ENCODE measurements around the gene IKZF4. TPM values are rescaled to one million over a fixed set of nuclear protein-coding genes. Genes with fewer than 3 reads are reported as not detected.

Gene IKZF4
- total and polyA plus RNA-seq, 10 of the 15 experiments (the other 5 are each of a cell fraction or from before 2014, with no cell fraction given), result 0.74 to 5.5 (median 1.1) TPM

DNA sequence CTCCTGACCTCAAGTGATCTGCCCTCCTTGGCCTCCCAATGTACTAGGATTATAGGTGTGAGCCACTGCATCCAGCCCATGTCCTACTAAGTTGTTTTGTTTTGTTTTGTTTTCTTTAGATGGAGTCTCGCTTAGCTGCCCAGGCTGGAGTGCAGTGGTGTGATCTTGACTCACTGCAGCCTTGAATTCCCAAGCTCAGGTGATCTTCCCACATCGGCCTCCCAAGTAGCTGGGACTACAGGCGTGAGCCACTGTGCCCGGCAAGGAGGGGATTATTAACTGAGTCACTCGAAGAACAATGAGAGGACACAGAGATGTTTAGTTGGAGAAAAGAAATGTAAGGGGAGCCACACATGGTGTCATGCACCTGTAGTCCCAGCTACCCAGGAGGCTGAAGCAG lies 41.1 kb downstream of the IKZF4 start:
- Histone ChIP-seq H3K4me1 (ENCODE audit: control insufficient read depth, insufficient read depth, low read length) (no peaks in the 10 kb centered on the region), H3K9me3 (replicated peaks; ENCODE audit: control insufficient read depth, insufficient read depth, low read length) (no peaks in the 10 kb centered on the region), H3K36me3 (ENCODE audit: control insufficient read depth in 2 of 2, insufficient read depth in 2 of 2, low read length in 1 of 2) (no peaks in the 10 kb centered on the region), H3K9ac (ENCODE audit: control insufficient read depth, insufficient read depth, low read length) (no peak overlapping the region), H3K4me2 (ENCODE audit: control insufficient read depth, insufficient read depth) (no peak overlapping the region), H3K27ac (ENCODE audit: control insufficient read depth, insufficient read depth) (no peak overlapping the region), H2AFZ (ENCODE audit: control insufficient read depth, low read depth, low read length) (no peak overlapping the region), H3K27me3 (replicated peaks in 1 of 2; ENCODE audit: control insufficient read depth in 2 of 2, insufficient read depth in 2 of 2, low read length in 1 of 2) (no peaks in the 10 kb centered on the region), H3K79me2 (ENCODE audit: control insufficient read depth, insufficient read depth, low read length) (no peaks in the 10 kb centered on the region), H3K4me3 (no peak overlapping the region), H4K20me1 (ENCODE audit: control insufficient read depth, insufficient read depth) (no peaks in the 10 kb centered on the region)
- ATAC-seq (no peak), FAIRE-seq (no peak), DNase-seq (ENCODE audit: low read depth, low spot score) (no peak)
- no TSS peak for BruUV-seq (replicated peaks)
- RAD21 ChIA-PET (ENCODE audit: unreplicated experiment), result no interaction called here
- SMC1A ChIA-PET (ENCODE audit: uncharacterized antibody, unreplicated experiment), result no interaction called here
- intact Hi-C loops (cut with micrococcal nuclease; ENCODE audit: unreplicated experiment) (no loop called here), in situ Hi-C loops (cut with MboI) (no loop called here)
- CTCF ChIA-PET, result interaction anchor here (0.9 kb wide), 1 partner anchor 11 kb away, joined by 3 read pairs; no protein-coding TSS in a partner anchor
- WGBS (ENCODE audit: insufficient coverage, insufficient replicate concordance, low lambda C conversion rate, missing lambda C conversion rate), result 31% methylated on average over 5 of the region's 5 CpGs
- no peak for TF ChIP-seq SUZ12 (IDR thresholded peaks at IDR 0.05; ENCODE audit: unreplicated experiment)
- TF ChIP-seq HDAC6 (IDR thresholded peaks at IDR 0.05; ENCODE audit: unreplicated experiment), result no peak
- no peak for TF ChIP-seq HDGF (IDR thresholded peaks at IDR 0.05)
- TF ChIP-seq, protein P1, sequence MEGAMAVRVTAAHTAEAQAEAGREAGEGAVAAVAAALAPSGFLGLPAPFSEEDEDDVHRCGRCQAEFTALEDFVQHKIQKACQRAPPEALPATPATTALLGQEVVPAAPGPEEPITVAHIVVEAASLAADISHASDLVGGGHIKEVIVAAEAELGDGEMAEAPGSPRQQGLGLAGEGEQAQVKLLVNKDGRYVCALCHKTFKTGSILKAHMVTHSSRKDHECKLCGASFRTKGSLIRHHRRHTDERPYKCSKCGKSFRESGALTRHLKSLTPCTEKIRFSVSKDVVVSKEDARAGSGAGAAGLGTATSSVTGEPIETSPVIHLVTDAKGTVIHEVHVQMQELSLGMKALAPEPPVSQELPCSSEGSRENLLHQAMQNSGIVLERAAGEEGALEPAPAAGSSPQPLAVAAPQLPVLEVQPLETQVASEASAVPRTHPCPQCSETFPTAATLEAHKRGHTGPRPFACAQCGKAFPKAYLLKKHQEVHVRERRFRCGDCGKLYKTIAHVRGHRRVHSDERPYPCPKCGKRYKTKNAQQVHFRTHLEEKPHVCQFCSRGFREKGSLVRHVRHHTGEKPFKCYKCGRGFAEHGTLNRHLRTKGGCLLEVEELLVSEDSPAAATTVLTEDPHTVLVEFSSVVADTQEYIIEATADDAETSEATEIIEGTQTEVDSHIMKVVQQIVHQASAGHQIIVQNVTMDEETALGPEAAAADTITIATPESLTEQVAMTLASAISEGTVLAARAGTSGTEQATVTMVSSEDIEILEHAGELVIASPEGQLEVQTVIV (IDR thresholded peaks at IDR 0.05; ENCODE audit: borderline replicate concordance, partially characterized antibody), result no peak
- TF ChIP-seq SMC3 (IDR thresholded peaks at IDR 0.05; ENCODE audit: borderline replicate concordance, low read length), result no peak
- no peak for TF ChIP-seq MYC (IDR thresholded peaks at IDR 0.05; ENCODE audit: insufficient read depth, insufficient read length, insufficient replicate concordance, low read length, severe bottlenecking)
- TF ChIP-seq, protein P2, sequence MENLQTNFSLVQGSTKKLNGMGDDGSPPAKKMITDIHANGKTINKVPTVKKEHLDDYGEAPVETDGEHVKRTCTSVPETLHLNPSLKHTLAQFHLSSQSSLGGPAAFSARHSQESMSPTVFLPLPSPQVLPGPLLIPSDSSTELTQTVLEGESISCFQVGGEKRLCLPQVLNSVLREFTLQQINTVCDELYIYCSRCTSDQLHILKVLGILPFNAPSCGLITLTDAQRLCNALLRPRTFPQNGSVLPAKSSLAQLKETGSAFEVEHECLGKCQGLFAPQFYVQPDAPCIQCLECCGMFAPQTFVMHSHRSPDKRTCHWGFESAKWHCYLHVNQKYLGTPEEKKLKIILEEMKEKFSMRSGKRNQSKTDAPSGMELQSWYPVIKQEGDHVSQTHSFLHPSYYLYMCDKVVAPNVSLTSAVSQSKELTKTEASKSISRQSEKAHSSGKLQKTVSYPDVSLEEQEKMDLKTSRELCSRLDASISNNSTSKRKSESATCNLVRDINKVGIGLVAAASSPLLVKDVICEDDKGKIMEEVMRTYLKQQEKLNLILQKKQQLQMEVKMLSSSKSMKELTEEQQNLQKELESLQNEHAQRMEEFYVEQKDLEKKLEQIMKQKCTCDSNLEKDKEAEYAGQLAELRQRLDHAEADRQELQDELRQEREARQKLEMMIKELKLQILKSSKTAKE (IDR thresholded peaks at IDR 0.05; ENCODE audit: low read depth, poor library complexity, severe bottlenecking), result no peak
- TF ChIP-seq GATAD2B (conservative IDR thresholded peaks at IDR 0.05; ENCODE audit: low read depth), result no peak
- TF ChIP-seq HDAC2 (IDR thresholded peaks at IDR 0.05), result no peak
- no peak for TF ChIP-seq EZH2 (IDR thresholded peaks at IDR 0.05; ENCODE audit: borderline replicate concordance, control insufficient read depth, low read depth, low read length)
- no peak for TF ChIP-seq MYB (IDR thresholded peaks at IDR 0.05; ENCODE audit: borderline replicate concordance, low read depth, low read length)
- TF ChIP-seq STAT1 (conservative IDR thresholded peaks at IDR 0.05), result no peak
- TF ChIP-seq NBN (IDR thresholded peaks at IDR 0.05), result no peak
- no peak for TF ChIP-seq WRNIP1 (IDR thresholded peaks at IDR 0.05; ENCODE audit: borderline replicate concordance, low read depth, low read length)
- POLR2A ChIA-PET, result no interaction called here

Data from GM12878 (cell line).